H9 (cell line): ENCODE data around the gene ZDHHC9. TPM values are rescaled to one million over a fixed set of nuclear protein-coding genes. Genes with fewer than 3 reads are reported as not detected.

Source experiments
- DNase-seq: peaks from one replicate; pipeline ENCODE4 v3.0.0-alpha.2; 2017
- H2AFZ ChIP-seq: one replicate; pipeline ENCODE4 v1.6.1; 2013; ENCODE audit warnings: mild to moderate bottlenecking, low read length, control low read depth, moderate library complexity
- H2AK5ac ChIP-seq: 2 replicates; pipeline ENCODE4 v1.6.1; 2013; ENCODE audit warnings: low read length, control low read depth, mixed read lengths; ENCODE audit not compliant: insufficient read length
- H2BK120ac ChIP-seq: one replicate; pipeline ENCODE4 v1.6.1; 2013; ENCODE audit warnings: low read depth, mild to moderate bottlenecking, low read length, control low read depth, inconsistent platforms; ENCODE audit not compliant: poor library complexity, severe bottlenecking
- H2BK12ac ChIP-seq: 2 replicates; pipeline ENCODE4 v1.6.1; 2013; ENCODE audit warnings: low read length, control low read depth, mixed read lengths, low read depth; ENCODE audit not compliant: insufficient read length
- H2BK15ac ChIP-seq: 2 replicates; pipeline ENCODE4 v1.6.1; 2013; ENCODE audit warnings: low read depth, low read length, control low read depth
- H2BK20ac ChIP-seq: one replicate; pipeline ENCODE4 v1.6.1; 2013; ENCODE audit warnings: low read depth, mild to moderate bottlenecking, low read length, control low read depth, inconsistent platforms; ENCODE audit not compliant: poor library complexity, severe bottlenecking
- H2BK5ac ChIP-seq: 2 replicates; pipeline ENCODE4 v1.6.1; 2013; ENCODE audit warnings: low read length, control low read depth, mixed read lengths; ENCODE audit not compliant: insufficient read length
- H3K14ac ChIP-seq: 2 replicates; pipeline ENCODE4 v1.6.1; 2013; ENCODE audit warnings: low read length, control low read depth; ENCODE audit not compliant: insufficient read depth
- H3K18ac ChIP-seq: 2 replicates; pipeline ENCODE4 v1.6.1; 2013; ENCODE audit warnings: low read depth, mild to moderate bottlenecking, mixed read lengths, low read length, control low read depth; ENCODE audit not compliant: insufficient read length
- H3K23ac ChIP-seq: 2 replicates; pipeline ENCODE4 v1.6.1; 2013; ENCODE audit warnings: low read length, control low read depth, mixed read lengths, low read depth; ENCODE audit not compliant: insufficient read length
- H3K23me2 ChIP-seq: 2 replicates; pipeline ENCODE4 v1.6.1; 2013; ENCODE audit warnings: low read depth, mild to moderate bottlenecking, mixed read lengths, low read length, control low read depth; ENCODE audit not compliant: insufficient read length, poor library complexity, severe bottlenecking
- H3K27ac ChIP-seq: 2 replicates; pipeline ENCODE4 v1.5.1; 2013; ENCODE audit warnings: low read length, control low read depth, mixed read lengths, low read depth; ENCODE audit not compliant: insufficient read length
- H3K27me3 ChIP-seq: 2 replicates; pipeline ENCODE4 v1.6.1; 2013; ENCODE audit warnings: low read length, control low read depth, inconsistent platforms; ENCODE audit not compliant: insufficient read depth
- H3K4ac ChIP-seq: 2 replicates; pipeline ENCODE4 v1.6.1; 2013; ENCODE audit warnings: low read depth, mild to moderate bottlenecking, control low read depth, inconsistent platforms, low read length, moderate library complexity
- H3K4me1 ChIP-seq: 2 replicates; pipeline ENCODE4 v1.6.1; 2013; ENCODE audit warnings: low read length, control low read depth, inconsistent platforms; ENCODE audit not compliant: insufficient read depth
- H3K4me2 ChIP-seq: 2 replicates; pipeline ENCODE4 v1.6.1; 2013; ENCODE audit warnings: low read length, control low read depth, mixed read lengths; ENCODE audit not compliant: insufficient read length, insufficient read depth
- H3K56ac ChIP-seq: 2 replicates; pipeline ENCODE4 v1.6.1; 2013; ENCODE audit warnings: low read depth, mild to moderate bottlenecking, mixed read lengths, low read length, control low read depth; ENCODE audit not compliant: insufficient read length
- H3K79me1 ChIP-seq: 2 replicates; pipeline ENCODE4 v1.6.1; 2013; ENCODE audit warnings: low read depth, mild to moderate bottlenecking, moderate library complexity, low read length, control low read depth, inconsistent platforms; ENCODE audit not compliant: insufficient read depth, poor library complexity, severe bottlenecking
- H3K79me2 ChIP-seq: 2 replicates; pipeline ENCODE4 v1.6.1; 2013; ENCODE audit warnings: low read length, control low read depth, inconsistent platforms; ENCODE audit not compliant: insufficient read depth
- H3K9ac ChIP-seq: 2 replicates; pipeline ENCODE4 v1.6.1; 2013; ENCODE audit warnings: low read length, control low read depth, mixed read lengths; ENCODE audit not compliant: insufficient read length; ENCODE audit errors: extremely low read depth
- H3K9me3 ChIP-seq: one replicate; pipeline ENCODE4 v1.6.1; 2013; ENCODE audit warnings: low read depth, low read length, inconsistent platforms; ENCODE audit not compliant: control insufficient read depth
- H3T11ph ChIP-seq: one replicate; pipeline ENCODE4 v1.6.1; 2013; ENCODE audit warnings: mild to moderate bottlenecking, low read length, control low read depth, inconsistent platforms
- H4K20me1 ChIP-seq: one replicate; pipeline ENCODE4 v1.6.1; 2013; ENCODE audit not compliant: control insufficient read depth, insufficient read length, insufficient read depth
- H4K5ac ChIP-seq: 2 replicates; pipeline ENCODE4 v1.6.1; 2013; ENCODE audit warnings: low read depth, mild to moderate bottlenecking, mixed read lengths, low read length, control low read depth; ENCODE audit not compliant: insufficient read length
- H4K8ac ChIP-seq: replicated peaks from 2 replicates; pipeline ENCODE4 v1.6.1; 2013; ENCODE audit warnings: low read length, control low read depth, mixed read lengths, low read depth; ENCODE audit not compliant: insufficient read length
- H4K91ac ChIP-seq: 2 replicates; pipeline ENCODE4 v1.6.1; 2013; ENCODE audit warnings: low read depth, mild to moderate bottlenecking, moderate library complexity, mixed read lengths, low read length, control low read depth; ENCODE audit not compliant: insufficient read length
- H3K27ac Mint-ChIP-seq, 3 experiments: 2 replicates in 2 of 3; 3 replicates in 1 of 3; pipeline ENCODE4 v1.8.0; 2020 to 2021; ENCODE audit warnings: mixed read lengths in 3 of 3, mild to moderate bottlenecking in 1 of 3, moderate library complexity in 1 of 3
- H3K27me3 Mint-ChIP-seq: 2 replicates; pipeline ENCODE4 v1.8.0; 2021; ENCODE audit warnings: low read depth, mild to moderate bottlenecking, moderate library complexity, mixed read lengths
- H3K36me3 Mint-ChIP-seq, 3 experiments: 2 replicates in 2 of 3; 3 replicates in 1 of 3; pipeline ENCODE4 v1.8.0; 2020 to 2021; ENCODE audit warnings: low read depth in 3 of 3, mixed read lengths in 3 of 3; ENCODE audit not compliant: insufficient read depth in 1 of 3
- H3K4me1 Mint-ChIP-seq, 2 experiments: 2 replicates each; pipeline ENCODE4 v1.8.0; 2020; ENCODE audit warnings: mixed read lengths in 2 of 2
- H3K4me3 Mint-ChIP-seq, 2 experiments: 2 replicates in 1 of 2; 3 replicates in 1 of 2; pipeline ENCODE4 v1.8.0; 2020 to 2021; ENCODE audit warnings: mild to moderate bottlenecking in 2 of 2, mixed read lengths in 2 of 2, moderate library complexity in 1 of 2
- H3K9me3 Mint-ChIP-seq, 2 experiments: 2 replicates in 1 of 2; 3 replicates in 1 of 2; pipeline ENCODE4 v1.8.0; 2020; ENCODE audit warnings: mild to moderate bottlenecking in 2 of 2, mixed read lengths in 2 of 2, moderate library complexity in 1 of 2
- CTCF ChIP-seq: fragments of 200-600 bp; sonication (generic); conservative IDR thresholded peaks from 3 replicates; pipeline ENCODE4 v1.8.0; 2021; ENCODE audit warnings: antibody characterized with exemption, mild to moderate bottlenecking
- WGBS: extraction: QIAGEN DNeasy Blood & Tissue Kit; methylation state at CpG from one replicate; pipeline ENCODE4 v1.1.7; 2013; ENCODE audit warnings: missing lambda C conversion rate, low lambda C conversion rate, mixed read lengths; ENCODE audit not compliant: insufficient read length; ENCODE audit errors: extremely low coverage; 5-methylcytosine and 5-hydroxymethylcytosine counted together
- total RNA-seq: library from RNA; stranded (reverse); gene quantifications from 2 replicates; pipeline ENCODE4 v1.2.1, GENCODE V29; 2021

The ZDHHC9 gene
- total RNA-seq, 1 experiment from 2014 or later = 21.0 TPM

DNA sequence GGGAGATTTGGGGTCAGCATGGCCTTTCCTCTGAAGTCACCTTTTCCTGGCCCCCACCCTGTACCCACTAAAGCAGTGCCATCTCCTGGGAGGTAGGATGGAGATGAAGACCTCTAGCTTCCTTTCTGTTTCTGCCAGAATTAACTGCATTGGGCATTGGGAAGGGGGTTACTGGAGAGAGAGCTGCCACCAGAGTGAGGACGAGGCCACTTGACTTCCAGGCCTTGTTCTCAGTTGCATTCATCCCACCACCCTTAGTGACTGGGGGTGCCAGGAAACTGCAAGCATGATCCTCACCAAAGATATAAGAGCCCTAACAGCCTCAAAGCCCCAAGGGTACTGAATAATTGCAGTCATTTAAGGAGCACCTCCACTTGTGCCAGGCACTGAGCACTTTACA lies 48.1 kb downstream of the ZDHHC9 start:
- Histone ChIP-seq H2BK12ac (no peak overlapping the region), H3K23me2 (no peaks in the 10 kb centered on the region), H3K79me2 (no peaks in the 10 kb centered on the region), H3K27ac (no peak overlapping the region), H3K79me1 (no peaks in the 10 kb centered on the region), H3K4ac (no peak overlapping the region), H3K14ac (no peak overlapping the region), H4K5ac (no peak overlapping the region), H4K8ac (no peak overlapping the region), H3K56ac (no peak overlapping the region), H4K91ac (no peak overlapping the region), H3K18ac (no peak overlapping the region), H3K4me2 (no peak overlapping the region), H2BK120ac (no peak overlapping the region), H2BK5ac (no peak overlapping the region), H3T11ph (no peak overlapping the region), H3K4me1 (no peaks in the 10 kb centered on the region), H2AFZ (no peak overlapping the region), H3K9me3 (no peaks in the 10 kb centered on the region), H2BK15ac (no peak overlapping the region), H3K9ac (no peak overlapping the region), H3K23ac (no peak overlapping the region), H2BK20ac (no peak overlapping the region), H2AK5ac (no peak overlapping the region), H4K20me1 (no peaks in the 10 kb centered on the region), H3K27me3 (no peaks in the 10 kb centered on the region)
- H3K4me1 Mint-ChIP-seq = no peaks in the 10 kb centered on the region
- H3K27ac Mint-ChIP-seq = no peak overlapping the region
- TF ChIP-seq CTCF = no peak
- H3K27me3 Mint-ChIP-seq = no peaks in the 10 kb centered on the region; the same call in 1 of the 2 replicates
- H3K9me3 Mint-ChIP-seq = peaks cover 0 to 74% of the 10 kb centered on the region in 2 experiments; a peak in 4 of 5 replicates
- H3K4me3 Mint-ChIP-seq = no peak overlapping the region
- DNase-seq = no peak
- H3K36me3 Mint-ChIP-seq = peaks cover 16 to 21% (median 17%) of the 10 kb centered on the region in 3 experiments
- no CpG with 5 or more reads among the region's 1 CpG for WGBS
